H9 (cell line): ENCODE measurements around the gene SNRNP48. TPM values are rescaled to one million over a fixed set of nuclear protein-coding genes. Genes with fewer than 3 reads are reported as not detected.

Experiments used
- DNase-seq: peaks from one replicate; pipeline ENCODE4 v3.0.0-alpha.2; 2017
- H2AFZ ChIP-seq: one replicate; pipeline ENCODE4 v1.6.1; 2013; ENCODE audit warnings: mild to moderate bottlenecking, low read length, control low read depth, moderate library complexity
- H2AK5ac ChIP-seq: 2 replicates; pipeline ENCODE4 v1.6.1; 2013; ENCODE audit warnings: low read length, control low read depth, mixed read lengths; ENCODE audit not compliant: insufficient read length
- H2BK120ac ChIP-seq: one replicate; pipeline ENCODE4 v1.6.1; 2013; ENCODE audit warnings: low read depth, mild to moderate bottlenecking, low read length, control low read depth, inconsistent platforms; ENCODE audit not compliant: poor library complexity, severe bottlenecking
- H2BK12ac ChIP-seq: 2 replicates; pipeline ENCODE4 v1.6.1; 2013; ENCODE audit warnings: low read length, control low read depth, mixed read lengths, low read depth; ENCODE audit not compliant: insufficient read length
- H2BK15ac ChIP-seq: 2 replicates; pipeline ENCODE4 v1.6.1; 2013; ENCODE audit warnings: low read depth, low read length, control low read depth
- H2BK20ac ChIP-seq: one replicate; pipeline ENCODE4 v1.6.1; 2013; ENCODE audit warnings: low read depth, mild to moderate bottlenecking, low read length, control low read depth, inconsistent platforms; ENCODE audit not compliant: poor library complexity, severe bottlenecking
- H2BK5ac ChIP-seq: 2 replicates; pipeline ENCODE4 v1.6.1; 2013; ENCODE audit warnings: low read length, control low read depth, mixed read lengths; ENCODE audit not compliant: insufficient read length
- H3K14ac ChIP-seq: 2 replicates; pipeline ENCODE4 v1.6.1; 2013; ENCODE audit warnings: low read length, control low read depth; ENCODE audit not compliant: insufficient read depth
- H3K18ac ChIP-seq: 2 replicates; pipeline ENCODE4 v1.6.1; 2013; ENCODE audit warnings: low read depth, mild to moderate bottlenecking, mixed read lengths, low read length, control low read depth; ENCODE audit not compliant: insufficient read length
- H3K23ac ChIP-seq: 2 replicates; pipeline ENCODE4 v1.6.1; 2013; ENCODE audit warnings: low read length, control low read depth, mixed read lengths, low read depth; ENCODE audit not compliant: insufficient read length
- H3K23me2 ChIP-seq: 2 replicates; pipeline ENCODE4 v1.6.1; 2013; ENCODE audit warnings: low read depth, mild to moderate bottlenecking, mixed read lengths, low read length, control low read depth; ENCODE audit not compliant: insufficient read length, poor library complexity, severe bottlenecking
- H3K27ac ChIP-seq: 2 replicates; pipeline ENCODE4 v1.5.1; 2013; ENCODE audit warnings: low read length, control low read depth, mixed read lengths, low read depth; ENCODE audit not compliant: insufficient read length
- H3K27me3 ChIP-seq: 2 replicates; pipeline ENCODE4 v1.6.1; 2013; ENCODE audit warnings: low read length, control low read depth, inconsistent platforms; ENCODE audit not compliant: insufficient read depth
- H3K4ac ChIP-seq: 2 replicates; pipeline ENCODE4 v1.6.1; 2013; ENCODE audit warnings: low read depth, mild to moderate bottlenecking, control low read depth, inconsistent platforms, low read length, moderate library complexity
- H3K4me1 ChIP-seq: 2 replicates; pipeline ENCODE4 v1.6.1; 2013; ENCODE audit warnings: low read length, control low read depth, inconsistent platforms; ENCODE audit not compliant: insufficient read depth
- H3K4me2 ChIP-seq: 2 replicates; pipeline ENCODE4 v1.6.1; 2013; ENCODE audit warnings: low read length, control low read depth, mixed read lengths; ENCODE audit not compliant: insufficient read length, insufficient read depth
- H3K56ac ChIP-seq: 2 replicates; pipeline ENCODE4 v1.6.1; 2013; ENCODE audit warnings: low read depth, mild to moderate bottlenecking, mixed read lengths, low read length, control low read depth; ENCODE audit not compliant: insufficient read length
- H3K79me1 ChIP-seq: 2 replicates; pipeline ENCODE4 v1.6.1; 2013; ENCODE audit warnings: low read depth, mild to moderate bottlenecking, moderate library complexity, low read length, control low read depth, inconsistent platforms; ENCODE audit not compliant: insufficient read depth, poor library complexity, severe bottlenecking
- H3K79me2 ChIP-seq: 2 replicates; pipeline ENCODE4 v1.6.1; 2013; ENCODE audit warnings: low read length, control low read depth, inconsistent platforms; ENCODE audit not compliant: insufficient read depth
- H3K9ac ChIP-seq: 2 replicates; pipeline ENCODE4 v1.6.1; 2013; ENCODE audit warnings: low read length, control low read depth, mixed read lengths; ENCODE audit not compliant: insufficient read length; ENCODE audit errors: extremely low read depth
- H3K9me3 ChIP-seq: one replicate; pipeline ENCODE4 v1.6.1; 2013; ENCODE audit warnings: low read depth, low read length, inconsistent platforms; ENCODE audit not compliant: control insufficient read depth
- H3T11ph ChIP-seq: one replicate; pipeline ENCODE4 v1.6.1; 2013; ENCODE audit warnings: mild to moderate bottlenecking, low read length, control low read depth, inconsistent platforms
- H4K20me1 ChIP-seq: one replicate; pipeline ENCODE4 v1.6.1; 2013; ENCODE audit not compliant: control insufficient read depth, insufficient read length, insufficient read depth
- H4K5ac ChIP-seq: 2 replicates; pipeline ENCODE4 v1.6.1; 2013; ENCODE audit warnings: low read depth, mild to moderate bottlenecking, mixed read lengths, low read length, control low read depth; ENCODE audit not compliant: insufficient read length
- H4K8ac ChIP-seq: replicated peaks from 2 replicates; pipeline ENCODE4 v1.6.1; 2013; ENCODE audit warnings: low read length, control low read depth, mixed read lengths, low read depth; ENCODE audit not compliant: insufficient read length
- H4K91ac ChIP-seq: 2 replicates; pipeline ENCODE4 v1.6.1; 2013; ENCODE audit warnings: low read depth, mild to moderate bottlenecking, moderate library complexity, mixed read lengths, low read length, control low read depth; ENCODE audit not compliant: insufficient read length
- H3K27ac Mint-ChIP-seq, 3 experiments: 2 replicates in 2 of 3; 3 replicates in 1 of 3; pipeline ENCODE4 v1.8.0; 2020 to 2021; ENCODE audit warnings: mixed read lengths in 3 of 3, mild to moderate bottlenecking in 1 of 3, moderate library complexity in 1 of 3
- H3K27me3 Mint-ChIP-seq: 2 replicates; pipeline ENCODE4 v1.8.0; 2021; ENCODE audit warnings: low read depth, mild to moderate bottlenecking, moderate library complexity, mixed read lengths
- H3K36me3 Mint-ChIP-seq, 3 experiments: 2 replicates in 2 of 3; 3 replicates in 1 of 3; pipeline ENCODE4 v1.8.0; 2020 to 2021; ENCODE audit warnings: low read depth in 3 of 3, mixed read lengths in 3 of 3; ENCODE audit not compliant: insufficient read depth in 1 of 3
- H3K4me1 Mint-ChIP-seq, 2 experiments: 2 replicates each; pipeline ENCODE4 v1.8.0; 2020; ENCODE audit warnings: mixed read lengths in 2 of 2
- H3K4me3 Mint-ChIP-seq, 2 experiments: 2 replicates in 1 of 2; 3 replicates in 1 of 2; pipeline ENCODE4 v1.8.0; 2020 to 2021; ENCODE audit warnings: mild to moderate bottlenecking in 2 of 2, mixed read lengths in 2 of 2, moderate library complexity in 1 of 2
- H3K9me3 Mint-ChIP-seq, 2 experiments: 2 replicates in 1 of 2; 3 replicates in 1 of 2; pipeline ENCODE4 v1.8.0; 2020; ENCODE audit warnings: mild to moderate bottlenecking in 2 of 2, mixed read lengths in 2 of 2, moderate library complexity in 1 of 2
- CTCF ChIP-seq: fragments of 200-600 bp; sonication (generic); conservative IDR thresholded peaks from 3 replicates; pipeline ENCODE4 v1.8.0; 2021; ENCODE audit warnings: antibody characterized with exemption, mild to moderate bottlenecking
- WGBS: extraction: QIAGEN DNeasy Blood & Tissue Kit; methylation state at CpG from one replicate; pipeline ENCODE4 v1.1.7; 2013; ENCODE audit warnings: missing lambda C conversion rate, low lambda C conversion rate, mixed read lengths; ENCODE audit not compliant: insufficient read length; ENCODE audit errors: extremely low coverage; 5-methylcytosine and 5-hydroxymethylcytosine counted together
- total RNA-seq: library from RNA; stranded (reverse); gene quantifications from 2 replicates; pipeline ENCODE4 v1.2.1, GENCODE V29; 2021

Gene SNRNP48
- total RNA-seq, 1 experiment from 2014 or later = 16.9 TPM

- no peak overlapping the region for H3K27ac ChIP-seq
- H2BK15ac ChIP-seq = no peak overlapping the region
- no peaks in the 10 kb centered on the region for H3K9me3 ChIP-seq
- Mint-ChIP-seq H3K36me3 (peaks cover 4 to 18% (median 10%) of the 10 kb centered on the region in 3 experiments; a peak in 5 of 7 replicates), H3K27me3 (peaks cover 2% of the 10 kb centered on the region), H3K27ac (peak overlapping the region in 2 of 3 experiments; percentile 34 to 60; a peak in 2 of 7 replicates), H3K4me1 (peaks cover 8% of the 10 kb centered on the region in 2 experiments), H3K4me3 (no peak overlapping the region), H3K9me3 (no peaks in the 10 kb centered on the region)
- no peak overlapping the region for H2BK20ac ChIP-seq
- no peak overlapping the region for H3K4ac ChIP-seq
- H3K23ac ChIP-seq = no peak overlapping the region
- no peaks in the 10 kb centered on the region for H3K23me2 ChIP-seq
- no peak overlapping the region for H4K8ac ChIP-seq
- no peak overlapping the region for H2AK5ac ChIP-seq
- H3K79me2 ChIP-seq = no peaks in the 10 kb centered on the region
- no peak overlapping the region for H3K14ac ChIP-seq
- H3K9ac ChIP-seq = no peak overlapping the region
- H3K4me1 ChIP-seq = no peaks in the 10 kb centered on the region
- H3K4me2 ChIP-seq = no peak overlapping the region
- no peak overlapping the region for H2BK12ac ChIP-seq
- H2BK5ac ChIP-seq = no peak overlapping the region
- no peak overlapping the region for H4K91ac ChIP-seq
- no peaks in the 10 kb centered on the region for H3K27me3 ChIP-seq
- no peak overlapping the region for H4K5ac ChIP-seq
- peak; percentile 73 for TF ChIP-seq CTCF
- no peaks in the 10 kb centered on the region for H4K20me1 ChIP-seq
- H3T11ph ChIP-seq = no peak overlapping the region
- no peak overlapping the region for H3K18ac ChIP-seq
- H3K79me1 ChIP-seq = no peaks in the 10 kb centered on the region
- H2BK120ac ChIP-seq = no peak overlapping the region
- peak; percentile 55 for DNase-seq
- WGBS = no CpG with 5 or more reads among the region's 7 CpGs
- no peak overlapping the region for H2AFZ ChIP-seq
- H3K56ac ChIP-seq = no peak overlapping the region
Measured at GRCh38 chr6:7615611-7616383, 25.8 kb downstream of the SNRNP48 start.
